GM18498 (cell line): ENCODE results near the gene EDNRB.
"Not testable (repeated sequence)": the region's sequence is repeated elsewhere in the genome, so short reads cannot be mapped to it uniquely, and the experiment has no call there.

Experiments
- ATAC-seq: cut with Tn5 transposase; IDR thresholded peaks from one replicate; pipeline ENCODE4 v1.9.1; 2021; ENCODE audit warnings: mild to moderate bottlenecking, moderate library complexity; ENCODE audit not compliant: unreplicated experiment

EDNRB gene

DNA sequence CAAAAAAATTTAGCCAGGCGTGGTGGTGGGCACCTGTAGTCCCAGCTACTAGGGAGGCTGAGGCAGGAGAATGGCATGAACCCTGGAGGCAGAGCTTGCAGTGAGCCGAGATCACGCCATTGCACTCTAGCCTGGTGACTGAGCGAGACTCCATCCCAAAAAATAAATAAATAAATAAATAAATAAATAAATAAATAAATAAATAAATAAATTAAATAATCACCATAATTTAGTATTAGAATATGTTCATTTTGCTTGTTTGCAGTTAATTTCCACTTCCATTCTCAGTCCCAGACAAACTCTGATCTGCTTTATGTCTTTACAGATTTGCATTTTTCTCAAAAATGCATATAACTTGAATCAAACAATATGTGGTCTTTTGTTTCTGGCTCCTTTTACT lies 70.6 kb downstream of the EDNRB start:
- not testable (repeated sequence) for ATAC-seq

DNA sequence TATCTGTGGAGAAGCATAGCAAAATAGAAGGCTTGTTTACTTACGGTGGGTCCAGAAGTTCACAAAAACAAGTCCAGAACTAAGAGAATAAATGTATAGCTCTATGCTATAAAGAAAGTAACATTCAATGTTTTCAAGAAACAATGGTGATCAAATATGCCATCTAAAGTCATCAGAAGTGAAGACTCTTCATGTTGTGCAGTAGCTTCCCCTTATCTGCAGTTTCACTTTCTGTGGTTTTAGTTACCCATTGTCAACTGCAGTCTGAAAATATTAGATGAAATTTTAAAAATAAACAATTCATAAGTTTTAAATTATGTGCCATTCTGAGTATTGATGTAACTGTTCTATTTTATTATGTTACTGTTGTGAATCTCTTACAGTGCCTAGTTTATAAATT lies 72.5 kb downstream of the EDNRB start:
- peak; percentile 92 for ATAC-seq
